GM10847 (cell line): ENCODE results near the gene PBX3.

Source experiments
- POLR2A ChIP-seq: IDR thresholded peaks from 2 replicates; pipeline ENCODE4 v1.6.1; 2011; ENCODE audit not compliant: insufficient read length; ENCODE audit errors: extremely low read depth

The PBX3 gene

GRCh38 chr9:125974705-125975104 lies 227.5 kb downstream of the PBX3 start:
- no peak for TF ChIP-seq POLR2A

GRCh38 chr9:125977223-125977622 lies 230.1 kb downstream of the PBX3 start:
- no peak for TF ChIP-seq POLR2A

- TF ChIP-seq POLR2A, result no peak
Measured at GRCh38 chr9:125979383-125979782, 232.2 kb downstream of the PBX3 start.

GRCh38 chr9:125982798-125983406 lies 235.7 kb downstream of the PBX3 start:
- no peak for TF ChIP-seq POLR2A

- TF ChIP-seq POLR2A, result no peak
Measured at GRCh38 chr9:125983681-125984080, 236.5 kb downstream of the PBX3 start.

GRCh38 chr9:125984461-125984860 lies 237.3 kb downstream of the PBX3 start:
- no peak for TF ChIP-seq POLR2A

GRCh38 chr9:125985142-125985997 lies 238.2 kb downstream of the PBX3 start:
- TF ChIP-seq POLR2A, result no peak

- no peak for TF ChIP-seq POLR2A
Measured at GRCh38 chr9:125985998-125986655, 239.0 kb downstream of the PBX3 start.

GRCh38 chr9:125986966-125987365 lies 239.8 kb downstream of the PBX3 start:
- no peak for TF ChIP-seq POLR2A

GRCh38 chr9:125987420-125987819 lies 240.2 kb downstream of the PBX3 start:
- TF ChIP-seq POLR2A, result no peak

- TF ChIP-seq POLR2A, result no peak
Measured at GRCh38 chr9:125988479-125989050, 241.4 kb downstream of the PBX3 start.

GRCh38 chr9:125989090-125989501 lies 241.9 kb downstream of the PBX3 start:
- TF ChIP-seq POLR2A, result no peak

- TF ChIP-seq POLR2A, result no peak
Measured at GRCh38 chr9:125989524-125990180, 242.5 kb downstream of the PBX3 start.

- no peak for TF ChIP-seq POLR2A
Measured at GRCh38 chr9:125990186-125990792, 243.1 kb downstream of the PBX3 start.

- no peak for TF ChIP-seq POLR2A
Measured at GRCh38 chr9:125990793-125991220, 243.6 kb downstream of the PBX3 start.
